ENCODE measurements around the gene ATP6V1B1.

The ATP6V1B1 gene

DNA sequence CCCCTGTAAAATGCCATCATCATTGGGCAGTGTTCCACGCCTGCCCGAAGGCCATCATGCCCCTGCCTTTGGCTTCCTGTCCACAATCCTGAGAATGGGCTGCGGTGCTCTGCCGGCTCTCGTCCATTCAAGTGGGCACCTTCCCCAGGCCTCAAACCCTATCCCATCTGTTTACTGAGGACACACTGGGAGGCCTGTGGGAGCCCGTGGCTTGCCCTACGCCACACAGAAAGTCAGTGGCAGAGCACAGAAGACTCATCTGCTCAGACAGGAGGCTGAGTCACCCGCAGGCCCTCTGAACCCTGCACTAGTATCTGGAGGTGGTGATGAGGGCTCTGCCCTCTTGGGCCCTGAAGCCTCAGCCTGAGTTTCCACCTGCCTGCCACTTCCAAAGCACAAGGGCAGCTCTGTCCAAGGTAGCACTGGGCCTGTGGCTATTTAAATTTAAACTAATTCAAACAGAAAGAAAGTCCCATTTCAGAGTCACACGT, 23.6 kb downstream of the ATP6V1B1 start:
- DNase-seq (ENCODE audit: low spot score) = peak; percentile 15
- TF ChIP-seq, protein P1, sequence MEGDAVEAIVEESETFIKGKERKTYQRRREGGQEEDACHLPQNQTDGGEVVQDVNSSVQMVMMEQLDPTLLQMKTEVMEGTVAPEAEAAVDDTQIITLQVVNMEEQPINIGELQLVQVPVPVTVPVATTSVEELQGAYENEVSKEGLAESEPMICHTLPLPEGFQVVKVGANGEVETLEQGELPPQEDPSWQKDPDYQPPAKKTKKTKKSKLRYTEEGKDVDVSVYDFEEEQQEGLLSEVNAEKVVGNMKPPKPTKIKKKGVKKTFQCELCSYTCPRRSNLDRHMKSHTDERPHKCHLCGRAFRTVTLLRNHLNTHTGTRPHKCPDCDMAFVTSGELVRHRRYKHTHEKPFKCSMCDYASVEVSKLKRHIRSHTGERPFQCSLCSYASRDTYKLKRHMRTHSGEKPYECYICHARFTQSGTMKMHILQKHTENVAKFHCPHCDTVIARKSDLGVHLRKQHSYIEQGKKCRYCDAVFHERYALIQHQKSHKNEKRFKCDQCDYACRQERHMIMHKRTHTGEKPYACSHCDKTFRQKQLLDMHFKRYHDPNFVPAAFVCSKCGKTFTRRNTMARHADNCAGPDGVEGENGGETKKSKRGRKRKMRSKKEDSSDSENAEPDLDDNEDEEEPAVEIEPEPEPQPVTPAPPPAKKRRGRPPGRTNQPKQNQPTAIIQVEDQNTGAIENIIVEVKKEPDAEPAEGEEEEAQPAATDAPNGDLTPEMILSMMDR (IDR thresholded peaks at IDR 0.05; ENCODE audit: borderline replicate concordance, control extremely low read depth, extremely low read depth, insufficient read depth, missing control alignments) = no peak
- in situ Hi-C loops (cut with MboI; ENCODE audit: low sequenced_read_pairs, unreplicated experiment) = no loop called here

GRCh38 chr2:70959851-70960832, 24.4 kb downstream of the ATP6V1B1 start:
- in situ Hi-C loops (cut with MboI; ENCODE audit: low sequenced_read_pairs, unreplicated experiment) = no loop called here
- DNase-seq (ENCODE audit: low spot score) = peak; percentile 21
- TF ChIP-seq, protein P1 (IDR thresholded peaks at IDR 0.05; ENCODE audit: borderline replicate concordance, control extremely low read depth, extremely low read depth, insufficient read depth, missing control alignments) = no peak

GRCh38 chr2:70960833-70961647, 25.3 kb downstream of the ATP6V1B1 start:
- TF ChIP-seq, protein P1 (IDR thresholded peaks at IDR 0.05; ENCODE audit: borderline replicate concordance, control extremely low read depth, extremely low read depth, insufficient read depth, missing control alignments) = no peak
- in situ Hi-C loops (cut with MboI; ENCODE audit: low sequenced_read_pairs, unreplicated experiment) = no loop called here
- DNase-seq (ENCODE audit: low spot score) = peak; percentile 18

DNA sequence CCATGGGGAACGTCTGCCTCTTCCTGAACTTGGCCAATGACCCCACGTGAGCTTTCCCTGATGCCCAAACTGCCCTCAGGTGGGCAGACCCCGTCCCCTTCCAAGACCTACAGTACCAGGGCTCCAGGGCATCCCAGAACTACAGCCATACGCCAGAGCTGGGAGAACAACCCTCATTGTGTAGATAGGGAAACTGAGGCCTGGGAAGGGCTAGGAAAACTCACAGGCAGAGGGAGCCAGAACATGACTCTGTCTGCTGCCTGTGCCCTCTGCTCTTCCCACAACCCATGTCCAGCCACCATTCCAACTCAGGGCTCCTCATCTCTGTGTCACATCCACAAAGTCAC, 25.9 kb downstream of the ATP6V1B1 start:
- TF ChIP-seq, protein P1 (IDR thresholded peaks at IDR 0.05; ENCODE audit: borderline replicate concordance, control extremely low read depth, extremely low read depth, insufficient read depth, missing control alignments) = no peak
- in situ Hi-C loops (cut with MboI; ENCODE audit: low sequenced_read_pairs, unreplicated experiment) = no loop called here
- peak; percentile 15 for DNase-seq (ENCODE audit: low spot score)

DNA sequence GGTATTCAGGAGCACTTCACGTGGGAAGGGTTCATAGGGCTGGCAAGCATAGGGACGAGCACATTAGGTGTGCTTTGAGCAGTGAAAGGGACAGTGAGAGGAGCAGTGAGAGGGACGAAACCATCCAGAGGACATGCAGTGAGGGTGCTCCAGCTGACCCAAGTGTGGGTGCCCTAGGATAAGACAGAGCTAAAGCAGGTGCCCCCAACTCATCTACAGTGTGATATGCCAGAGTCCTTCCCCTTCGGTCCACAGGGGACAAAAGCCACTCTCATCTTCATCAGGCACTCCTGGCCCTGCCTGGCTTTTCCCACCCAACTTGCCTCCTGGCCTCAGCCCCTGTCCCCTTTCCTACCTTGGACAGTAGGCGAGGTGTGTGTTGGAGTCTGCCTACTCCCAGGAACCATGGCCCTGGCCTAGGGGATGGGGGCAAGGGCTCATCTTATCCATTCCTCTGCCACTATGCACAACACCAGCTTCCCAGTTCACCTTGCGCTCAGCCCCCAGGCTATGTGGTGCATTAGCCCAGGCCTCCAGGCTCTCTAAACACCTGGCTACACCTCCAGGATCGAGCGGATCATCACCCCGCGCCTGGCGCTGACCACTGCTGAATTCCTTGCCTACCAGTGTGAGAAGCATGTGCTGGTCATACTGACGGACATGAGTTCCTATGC, 26.6 kb downstream of the ATP6V1B1 start:
- in situ Hi-C loops (cut with MboI; ENCODE audit: low sequenced_read_pairs, unreplicated experiment) = no loop called here
- TF ChIP-seq, protein P1 (IDR thresholded peaks at IDR 0.05; ENCODE audit: borderline replicate concordance, control extremely low read depth, extremely low read depth, insufficient read depth, missing control alignments) = no peak
- DNase-seq (ENCODE audit: low spot score) = peak; percentile 27
